Measurements from ENCODE around the gene FKBP14.
"Not testable (repeated sequence)": the region's sequence is repeated elsewhere in the genome, so short reads cannot be mapped to it uniquely, and the experiment has no call there.

The FKBP14 gene

GRCh38 chr7:30066687-30067086 is 40.2 kb upstream of the FKBP14 start:
- in situ Hi-C loops (cut with HindIII; ENCODE audit: low sequenced_read_pairs): no loop called here
- TF ChIP-seq, protein P1, sequence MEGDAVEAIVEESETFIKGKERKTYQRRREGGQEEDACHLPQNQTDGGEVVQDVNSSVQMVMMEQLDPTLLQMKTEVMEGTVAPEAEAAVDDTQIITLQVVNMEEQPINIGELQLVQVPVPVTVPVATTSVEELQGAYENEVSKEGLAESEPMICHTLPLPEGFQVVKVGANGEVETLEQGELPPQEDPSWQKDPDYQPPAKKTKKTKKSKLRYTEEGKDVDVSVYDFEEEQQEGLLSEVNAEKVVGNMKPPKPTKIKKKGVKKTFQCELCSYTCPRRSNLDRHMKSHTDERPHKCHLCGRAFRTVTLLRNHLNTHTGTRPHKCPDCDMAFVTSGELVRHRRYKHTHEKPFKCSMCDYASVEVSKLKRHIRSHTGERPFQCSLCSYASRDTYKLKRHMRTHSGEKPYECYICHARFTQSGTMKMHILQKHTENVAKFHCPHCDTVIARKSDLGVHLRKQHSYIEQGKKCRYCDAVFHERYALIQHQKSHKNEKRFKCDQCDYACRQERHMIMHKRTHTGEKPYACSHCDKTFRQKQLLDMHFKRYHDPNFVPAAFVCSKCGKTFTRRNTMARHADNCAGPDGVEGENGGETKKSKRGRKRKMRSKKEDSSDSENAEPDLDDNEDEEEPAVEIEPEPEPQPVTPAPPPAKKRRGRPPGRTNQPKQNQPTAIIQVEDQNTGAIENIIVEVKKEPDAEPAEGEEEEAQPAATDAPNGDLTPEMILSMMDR (IDR thresholded peaks at IDR 0.05; ENCODE audit: low read depth, low read length): no peak

GRCh38 chr7:30065746-30066145 is 39.2 kb upstream of the FKBP14 start:
- no peak for DNase-seq (ENCODE audit: low read depth, low spot score)
- in situ Hi-C loops (cut with HindIII; ENCODE audit: low sequenced_read_pairs): no loop called here
- no peak overlapping the region for H3K4me3 ChIP-seq (ENCODE audit: low read depth, low read length)
- TF ChIP-seq, protein P1 (IDR thresholded peaks at IDR 0.05; ENCODE audit: low read depth, low read length): no peak

More at GRCh38 chr7:30066687-30067086, 40.2 kb upstream of the FKBP14 start:
- DNase-seq (ENCODE audit: low read depth, low spot score): no peak
- no peak overlapping the region for H3K4me3 ChIP-seq (ENCODE audit: low read depth, low read length)

- peak; percentile 61 for DNase-seq (ENCODE audit: low read depth, low spot score)
- no peak overlapping the region for H3K4me3 ChIP-seq (ENCODE audit: low read depth, low read length)
- in situ Hi-C loops (cut with HindIII; ENCODE audit: low sequenced_read_pairs): no loop called here
- TF ChIP-seq, protein P1 (IDR thresholded peaks at IDR 0.05; ENCODE audit: low read depth, low read length): peak; percentile 70
Measured at GRCh38 chr7:30062587-30062986, 36.1 kb upstream of the FKBP14 start.

- H3K4me3 ChIP-seq (ENCODE audit: low read depth, low read length); in situ Hi-C loops (cut with HindIII; ENCODE audit: low sequenced_read_pairs): not testable (repeated sequence)
- TF ChIP-seq, protein P1 (IDR thresholded peaks at IDR 0.05; ENCODE audit: low read depth, low read length): peak; percentile 60
- peak; percentile 23 for DNase-seq (ENCODE audit: low read depth, low spot score)
Measured at GRCh38 chr7:30061786-30062185, 35.3 kb upstream of the FKBP14 start.

GRCh38 chr7:30057741-30058140 is 31.2 kb upstream of the FKBP14 start:
- TF ChIP-seq, protein P1 (IDR thresholded peaks at IDR 0.05; ENCODE audit: low read depth, low read length): no peak
- no peak overlapping the region for H3K4me3 ChIP-seq (ENCODE audit: low read depth, low read length)
- in situ Hi-C loops (cut with HindIII; ENCODE audit: low sequenced_read_pairs): no loop called here
- DNase-seq (ENCODE audit: low read depth, low spot score): no peak

DNA sequence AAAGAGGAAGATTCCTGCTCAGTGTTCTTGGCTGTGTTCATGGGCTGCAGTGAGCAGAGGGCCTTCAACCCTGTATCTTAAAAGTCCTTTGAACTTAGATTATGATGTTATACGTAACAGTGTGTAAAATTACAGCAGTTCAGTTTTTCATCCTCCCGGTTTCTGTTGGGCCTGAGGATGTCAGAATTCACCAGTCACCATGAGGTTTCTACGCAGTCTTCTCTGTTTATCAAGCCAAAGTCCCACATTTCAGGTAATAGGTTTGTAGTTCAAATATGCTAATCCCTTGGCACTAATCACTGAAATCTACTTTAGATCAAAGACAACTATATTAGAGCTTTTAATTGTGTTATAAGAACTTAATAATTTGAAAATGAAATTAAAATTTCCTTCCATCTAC is 26.6 kb upstream of the FKBP14 start:
- in situ Hi-C loops (cut with HindIII; ENCODE audit: low sequenced_read_pairs): no loop called here
- DNase-seq (ENCODE audit: low read depth, low spot score): no peak
- TF ChIP-seq, protein P1 (IDR thresholded peaks at IDR 0.05; ENCODE audit: low read depth, low read length): no peak
- H3K4me3 ChIP-seq (ENCODE audit: low read depth, low read length): no peak overlapping the region

- no peak overlapping the region for H3K4me3 ChIP-seq (ENCODE audit: low read depth, low read length)
- TF ChIP-seq, protein P1 (IDR thresholded peaks at IDR 0.05; ENCODE audit: low read depth, low read length): no peak
- no peak for DNase-seq (ENCODE audit: low read depth, low spot score)
- in situ Hi-C loops (cut with HindIII; ENCODE audit: low sequenced_read_pairs): no loop called here
Measured at GRCh38 chr7:30049173-30049572, 22.7 kb upstream of the FKBP14 start.

All from astrocyte of the spinal cord (primary cell).